GM12891 (cell line): ENCODE results near the gene C16orf90.

Source experiments
- POLR2A ChIP-seq: IDR thresholded peaks from 2 replicates; pipeline ENCODE4 v1.6.1; 2011; ENCODE audit warnings: low read depth, low read length, control low read depth
- TAF1 ChIP-seq: IDR thresholded peaks from 2 replicates; pipeline ENCODE4 v1.6.1; 2011; ENCODE audit warnings: low read depth, low read length, control low read depth

DNA sequence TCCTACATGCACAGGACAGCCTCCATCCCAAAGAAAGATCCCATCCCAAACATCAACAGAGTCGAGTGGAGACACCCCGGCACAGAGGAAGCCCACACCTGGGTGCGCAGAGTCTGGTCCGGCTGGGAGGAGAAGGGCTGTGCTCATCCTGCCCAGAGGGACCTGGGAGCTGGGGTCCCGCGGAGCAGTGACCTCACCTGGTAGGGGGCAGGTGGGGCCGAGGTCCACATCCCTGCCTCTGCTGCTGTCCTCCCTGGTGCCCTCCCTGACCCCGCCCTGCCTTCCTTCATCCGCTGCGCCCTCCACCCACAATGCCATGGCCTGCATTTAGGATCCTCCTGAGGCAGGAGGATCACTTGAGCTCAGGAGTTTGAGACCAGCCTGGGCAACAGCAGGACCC is 2.9 kb downstream of the C16orf90 start:
- TF ChIP-seq TAF1 (no peak), POLR2A (no peak)
